Esophagus mucosa (tissue), 1 donor: ENCODE results near the gene USP47. TPM values are rescaled to one million over a fixed set of nuclear protein-coding genes. Genes with fewer than 3 reads are reported as not detected.

Experiments
- ATAC-seq: fragments of 200-7000 bp; cut with Tn5 transposase; one replicate; pipeline ENCODE4 v1.9.1; 2020
- total RNA-seq: library from RNA; stranded (reverse); gene quantifications from one replicate; pipeline ENCODE4 v1.2.4, GENCODE V29; 2023
- donor health status: DM: yes; HTN: yes; CAD: no.

USP47 gene
- total RNA-seq, 1 donor from 2014 or later, result 26.2 TPM

DNA sequence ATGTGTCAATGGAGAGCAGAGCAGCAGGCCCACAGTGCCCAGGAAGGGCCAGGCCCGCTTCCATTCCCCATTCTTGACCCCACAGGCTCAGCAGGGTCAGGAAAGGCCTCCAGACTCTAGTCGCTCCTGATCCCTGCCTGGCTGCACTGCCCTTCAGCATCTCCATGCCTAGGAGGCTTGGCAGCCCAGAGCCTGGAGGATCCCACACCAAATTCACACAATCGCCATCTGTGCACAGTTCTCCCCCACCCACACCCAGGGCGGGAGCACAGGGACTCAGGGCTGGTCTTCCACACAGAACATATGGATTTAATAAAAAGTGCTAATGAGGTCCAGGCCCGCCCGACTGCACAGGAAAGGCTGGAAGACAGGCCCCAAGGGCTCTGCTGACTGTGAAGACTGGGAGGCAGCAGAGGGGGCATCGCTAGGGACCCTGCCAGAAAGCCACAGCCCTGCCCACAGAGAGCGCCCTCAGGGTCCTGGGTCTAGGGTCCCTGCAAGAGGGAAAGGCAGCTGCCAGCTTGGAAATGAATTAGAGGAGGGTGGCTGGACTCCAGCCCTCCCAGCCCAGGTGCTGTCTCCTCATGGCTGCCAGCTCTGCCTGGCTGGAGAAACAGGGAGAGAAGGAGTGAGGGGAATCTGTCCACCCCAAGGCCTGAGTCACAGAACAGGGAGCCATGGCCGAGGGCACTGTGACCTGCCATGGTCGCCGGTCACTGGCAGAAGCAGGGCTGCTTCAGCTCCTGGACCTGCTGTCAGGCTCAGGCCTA is 126.9 kb downstream of the USP47 start:
- ATAC-seq, result no peak

DNA sequence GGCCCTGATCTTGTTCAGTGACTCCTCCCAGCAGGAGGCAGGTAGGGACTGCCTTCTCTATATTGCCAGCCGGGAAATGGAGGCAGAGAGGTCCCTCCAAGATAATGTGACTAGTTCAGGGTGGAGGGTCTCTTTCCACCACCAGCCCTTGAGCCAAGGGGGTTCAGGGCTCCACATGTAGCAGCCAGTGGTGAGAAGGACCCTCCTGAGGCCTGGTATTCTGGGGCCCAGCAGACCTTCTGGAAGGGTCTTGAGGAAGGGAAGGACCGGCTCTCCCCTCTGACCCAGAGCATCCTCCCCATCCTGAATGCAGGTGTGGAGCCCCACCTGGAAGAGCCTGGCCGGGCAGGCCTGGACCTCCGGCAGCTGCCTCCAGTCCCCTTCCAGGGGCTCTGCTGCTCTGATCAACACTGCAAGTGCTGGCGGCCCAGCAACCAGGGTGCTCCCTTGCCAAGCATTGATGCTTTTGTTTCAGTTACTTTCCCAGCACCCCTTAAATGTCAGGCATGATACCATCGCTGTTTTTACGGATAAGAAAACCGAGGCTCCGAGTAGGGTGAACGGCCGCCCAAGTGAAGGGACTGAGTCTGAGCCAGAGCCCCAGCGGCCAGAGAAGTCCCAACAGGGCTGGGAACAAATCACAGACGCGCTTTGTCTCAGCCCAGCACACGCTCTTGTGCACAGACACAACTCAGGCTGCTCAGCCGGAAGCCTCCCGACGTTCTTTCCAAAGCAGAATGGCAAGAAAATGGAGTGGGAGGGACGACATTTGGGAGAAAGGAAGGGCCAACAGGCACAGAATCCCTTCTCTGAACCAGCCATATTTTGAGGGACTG is 127.8 kb downstream of the USP47 start:
- no peak for ATAC-seq

DNA sequence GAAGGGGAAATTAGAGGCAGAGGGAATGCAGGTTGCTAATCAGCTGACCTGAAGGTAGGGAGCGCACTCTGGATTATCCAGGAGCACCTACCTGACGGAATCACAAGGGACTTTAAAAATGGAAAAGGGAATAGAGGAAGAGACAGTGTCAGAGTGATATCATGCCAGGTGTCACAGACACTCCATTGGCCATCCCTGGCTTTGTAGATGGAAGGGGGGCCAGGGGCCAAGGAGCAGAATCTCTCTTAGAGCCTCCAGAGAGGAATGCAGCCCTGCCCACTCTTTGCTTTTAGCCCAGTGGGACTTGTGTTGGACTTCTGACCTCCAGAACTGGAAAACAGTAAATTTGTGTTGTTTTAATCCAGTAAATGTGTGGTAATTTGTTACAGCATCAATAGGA is 128.8 kb downstream of the USP47 start:
- ATAC-seq, result no peak

DNA sequence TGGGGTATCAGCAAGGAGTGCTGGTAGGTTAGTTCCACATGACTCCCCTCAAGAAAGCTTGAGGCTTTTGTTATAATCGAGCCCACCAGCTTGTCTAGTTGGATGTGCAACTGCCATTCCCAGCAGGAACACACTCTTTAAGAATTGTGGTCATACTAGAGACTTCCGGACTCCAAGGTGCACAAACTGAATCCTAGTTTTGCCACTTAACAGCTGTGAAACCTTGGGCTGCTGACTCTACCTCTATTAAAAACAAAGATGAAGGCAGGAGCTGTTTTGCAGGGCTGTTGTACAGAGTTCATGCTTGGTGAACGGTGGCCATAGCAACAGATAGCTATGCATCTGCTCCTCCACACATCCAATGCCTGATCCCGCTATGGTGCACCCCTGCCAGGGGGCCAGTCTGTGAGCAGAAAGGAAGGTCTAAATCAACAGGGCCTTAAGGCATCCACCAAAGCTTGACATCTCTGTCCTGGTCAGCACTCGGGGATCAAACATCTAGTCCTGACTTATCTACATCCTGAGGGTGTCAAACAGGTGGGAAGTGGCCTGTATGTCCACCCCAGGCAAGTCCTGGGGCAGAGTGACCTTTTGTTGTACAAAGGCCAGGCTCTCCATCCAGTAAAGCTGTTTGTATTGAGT is 130.3 kb downstream of the USP47 start:
- ATAC-seq, result no peak

DNA sequence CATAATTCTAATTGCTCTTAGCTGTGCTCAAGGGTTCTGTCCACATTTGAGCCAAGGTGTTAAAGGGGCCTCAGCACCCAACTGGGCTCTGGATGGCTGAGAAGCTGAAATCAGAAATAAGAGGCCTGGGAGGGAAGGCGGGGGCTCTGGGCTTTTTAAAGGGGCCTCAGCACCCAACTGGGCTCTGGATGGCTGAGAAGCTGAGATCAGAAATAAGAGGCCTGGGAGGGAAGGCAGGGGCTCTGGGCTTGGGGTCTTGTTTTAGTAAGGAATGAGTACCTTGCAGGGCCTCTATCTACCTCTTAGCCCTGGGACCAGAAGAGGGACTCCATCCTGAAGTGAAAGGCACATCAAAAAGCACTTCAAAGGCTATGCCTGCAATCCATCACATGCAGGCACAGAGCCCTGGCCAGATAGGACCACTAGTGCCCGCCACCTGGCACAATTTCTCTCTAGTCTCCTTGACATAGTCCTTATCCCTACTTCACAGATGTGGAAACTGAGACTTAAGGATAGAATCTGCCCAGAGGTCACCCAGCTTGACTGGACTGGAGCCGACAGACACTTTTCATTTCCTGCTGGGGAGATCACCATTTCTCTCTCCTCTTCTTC is 131.1 kb downstream of the USP47 start:
- no peak for ATAC-seq

DNA sequence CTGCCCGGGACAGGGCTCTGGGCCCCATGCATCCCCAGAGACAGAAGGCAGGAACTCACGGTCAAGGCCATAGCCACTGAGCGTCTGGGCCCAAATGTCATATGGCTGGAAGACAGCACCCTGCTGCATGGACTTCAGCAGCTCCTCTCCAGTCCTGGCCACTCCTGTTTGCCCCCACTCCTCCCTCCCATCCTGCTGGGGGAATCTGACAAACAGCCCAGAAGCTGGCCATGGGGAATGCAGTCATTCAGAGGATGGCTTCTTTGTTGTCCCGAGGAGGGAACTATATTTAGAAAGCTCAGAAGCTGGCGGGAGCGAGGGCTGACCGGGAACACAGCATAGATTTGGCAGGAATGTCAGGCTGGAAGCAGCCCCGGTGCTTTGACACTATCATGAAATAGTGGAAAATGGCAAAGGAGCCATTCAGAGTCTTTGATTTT is 131.6 kb downstream of the USP47 start:
- no peak for ATAC-seq

DNA sequence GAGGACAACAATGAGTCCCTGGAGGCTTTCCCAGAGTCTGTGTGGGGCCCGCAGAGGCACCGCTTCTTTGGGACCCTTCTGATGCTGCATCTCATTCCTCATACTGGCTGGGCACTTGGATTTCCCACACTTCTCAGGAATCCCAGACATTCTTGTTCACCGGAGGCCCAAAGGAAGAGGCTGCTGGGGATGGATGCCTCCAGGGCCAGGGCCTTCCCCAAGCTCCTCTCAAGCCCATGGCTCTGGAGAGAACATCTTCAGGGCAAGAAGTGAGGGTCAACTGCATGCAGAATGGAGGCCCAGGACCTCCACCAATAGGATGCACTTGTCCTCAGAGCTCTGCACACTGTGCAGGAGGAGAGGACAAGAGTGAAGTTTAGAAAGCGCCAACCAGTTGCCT is 132.1 kb downstream of the USP47 start:
- no peak for ATAC-seq

DNA sequence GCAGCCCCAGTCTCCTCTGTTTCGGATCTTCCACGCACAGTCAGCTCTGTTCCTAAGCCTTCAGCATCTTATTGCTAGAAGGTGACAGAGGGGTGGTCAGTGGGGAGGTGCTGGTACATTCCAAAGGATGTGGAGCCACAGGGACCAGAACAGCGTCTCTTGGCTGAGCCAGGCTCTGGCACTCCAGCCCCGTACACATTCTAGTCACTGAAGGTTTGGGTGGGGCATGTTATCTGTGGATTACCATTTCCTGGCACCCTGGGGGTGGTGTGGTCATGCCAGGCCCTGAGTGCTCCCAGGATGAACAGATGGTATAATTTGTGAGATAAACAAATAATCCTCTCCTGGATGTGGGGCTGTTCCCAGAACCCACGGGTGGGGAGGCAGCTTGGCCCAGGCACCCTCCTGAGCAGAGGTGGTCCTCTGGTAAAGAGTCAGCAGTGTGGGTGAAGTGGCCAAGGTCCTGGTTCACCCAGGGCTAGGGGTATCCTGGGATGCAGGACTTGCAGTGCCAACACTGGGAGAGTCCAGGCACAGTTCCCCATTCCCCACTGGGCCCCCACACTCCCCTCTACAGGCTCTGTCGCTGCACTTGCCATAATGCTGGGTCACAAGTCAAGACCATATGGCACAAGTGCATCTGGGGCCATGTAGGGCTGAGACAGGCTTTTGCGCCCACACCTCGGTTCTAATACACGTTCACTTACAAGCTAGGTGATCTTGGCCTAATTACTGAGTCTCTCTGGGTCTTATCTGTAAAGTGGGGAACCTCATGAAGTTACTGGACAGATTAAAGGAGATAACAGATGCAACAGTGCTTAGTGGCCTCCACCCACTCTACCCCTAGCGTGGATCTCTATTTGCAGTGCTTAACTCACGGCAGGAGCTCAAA is 133.7 kb downstream of the USP47 start:
- no peak for ATAC-seq

DNA sequence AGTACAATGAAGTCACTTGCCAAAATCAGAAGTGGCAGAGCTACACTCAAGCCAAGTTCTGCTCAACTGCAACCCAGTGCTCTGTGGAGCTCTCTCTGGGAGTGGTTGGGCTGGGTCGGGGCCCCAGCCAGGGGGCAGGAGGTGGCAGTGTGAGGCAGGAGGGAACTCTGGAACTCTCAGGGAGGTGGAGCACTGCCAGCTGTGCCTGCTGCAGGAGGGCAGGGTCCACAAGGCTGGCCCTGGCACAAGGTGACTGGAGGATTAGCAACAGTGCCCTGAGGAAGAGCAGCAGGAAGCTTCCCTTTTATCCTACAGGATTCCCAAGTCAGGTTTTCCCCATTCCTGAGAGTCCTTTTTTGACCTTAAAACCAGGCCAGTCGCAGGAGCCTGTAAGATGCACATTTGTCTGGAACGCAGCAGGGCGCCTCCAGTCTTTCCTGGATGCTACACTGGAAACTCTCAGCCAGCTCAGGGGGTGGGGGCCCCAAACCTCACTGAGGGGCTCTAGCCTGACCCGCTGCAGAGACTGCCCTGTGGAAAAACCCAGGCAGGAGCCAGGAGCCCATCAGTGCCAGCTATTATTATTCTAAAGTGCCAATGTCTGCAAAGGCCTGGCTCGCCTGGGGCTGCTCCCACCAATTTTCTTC is 134.8 kb downstream of the USP47 start:
- ATAC-seq, result no peak

DNA sequence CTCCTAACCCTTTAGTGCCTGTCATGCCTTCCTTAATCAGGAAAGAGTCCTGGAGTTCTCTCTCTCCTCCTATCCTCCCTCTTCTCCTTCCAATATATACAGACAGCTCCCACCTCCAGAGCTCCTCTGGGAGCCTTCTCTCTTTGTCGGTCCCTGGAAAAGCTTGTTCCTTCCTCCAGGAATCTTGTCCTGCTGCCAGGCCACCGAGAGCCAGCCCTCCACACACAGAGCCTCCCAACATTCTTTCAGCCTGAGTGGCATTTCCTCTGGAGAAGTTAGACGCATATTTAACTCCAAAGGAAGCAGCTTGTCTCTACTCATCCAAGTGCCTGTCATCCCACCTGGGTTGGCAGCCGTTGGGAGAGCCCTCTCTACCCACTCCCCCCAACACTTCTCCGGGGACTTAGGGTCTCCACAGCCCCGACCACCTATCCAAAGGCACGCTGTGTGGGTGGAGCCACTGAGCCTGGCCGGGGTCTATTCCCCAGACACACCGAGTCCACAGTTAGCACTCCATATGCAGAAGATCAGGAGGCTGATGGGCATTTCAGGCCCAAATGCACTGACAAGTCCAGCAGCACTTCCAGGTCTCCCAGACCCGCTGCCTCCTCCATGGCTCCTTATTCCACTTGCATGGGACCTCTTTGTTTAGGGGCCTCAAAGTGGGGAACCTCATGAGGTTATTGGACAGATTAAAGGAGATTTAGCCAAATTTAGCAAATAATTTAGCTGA is 135.6 kb downstream of the USP47 start:
- ATAC-seq, result peak; percentile 12

DNA sequence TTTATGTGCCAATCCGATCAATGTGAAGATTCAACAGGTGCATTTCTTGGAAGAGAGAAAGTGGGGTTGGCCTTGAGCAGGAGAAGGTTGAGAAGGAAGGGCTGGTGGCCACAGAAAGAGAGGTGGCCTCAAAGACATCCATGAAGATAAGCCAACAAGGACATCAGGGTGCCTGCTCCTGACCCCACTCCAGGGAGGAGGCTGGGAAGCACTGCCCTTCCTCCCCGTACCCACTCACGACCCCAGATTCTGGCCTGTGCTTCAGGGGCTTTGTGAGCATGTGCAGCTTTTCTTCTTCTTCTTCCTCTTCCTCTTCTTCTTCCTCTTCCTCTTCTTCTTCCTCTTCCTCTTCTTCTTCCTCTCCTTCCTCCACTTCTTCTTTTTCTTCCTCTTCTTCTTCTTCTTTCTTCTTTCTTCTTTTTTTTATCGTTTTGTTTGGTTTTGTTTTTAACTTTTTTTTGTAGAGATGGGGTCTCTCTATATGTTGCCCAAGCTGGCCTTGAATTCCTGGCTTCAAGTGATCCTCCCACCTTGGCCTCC is 136.4 kb downstream of the USP47 start:
- ATAC-seq, result no peak

DNA sequence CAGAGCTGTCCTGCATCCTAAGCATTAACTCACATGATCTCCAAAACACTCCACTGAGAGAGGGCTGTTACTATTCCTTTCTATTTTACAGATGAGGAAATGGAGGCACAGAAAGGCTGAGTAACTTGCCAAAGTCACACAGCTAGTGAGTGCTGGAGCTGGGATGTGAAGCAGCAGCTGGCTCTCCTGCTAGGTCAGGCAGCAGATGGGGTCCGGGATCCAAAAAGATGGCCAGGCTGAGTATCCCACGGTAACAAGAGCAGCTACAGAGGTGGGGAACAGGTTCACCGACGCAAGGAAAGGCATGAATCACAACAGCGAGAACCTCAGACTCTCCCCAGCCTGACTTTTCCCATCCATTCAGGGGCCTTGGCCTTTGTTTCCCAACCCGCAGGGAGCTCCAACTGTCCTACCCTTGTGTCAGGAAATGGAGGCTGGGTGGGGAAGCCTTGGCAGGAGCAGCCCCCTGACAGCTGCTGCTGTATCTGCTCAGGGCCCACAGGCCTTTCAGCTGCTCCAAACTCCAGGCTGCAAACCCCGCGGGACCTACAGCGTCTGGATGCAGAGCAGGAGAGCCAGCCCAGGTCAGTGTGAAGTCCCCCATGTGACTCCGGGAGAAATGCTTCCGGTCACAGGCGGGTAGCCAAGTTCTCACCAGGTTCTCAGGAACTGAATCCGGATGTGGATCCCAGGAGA is 137.2 kb downstream of the USP47 start:
- no peak for ATAC-seq

DNA sequence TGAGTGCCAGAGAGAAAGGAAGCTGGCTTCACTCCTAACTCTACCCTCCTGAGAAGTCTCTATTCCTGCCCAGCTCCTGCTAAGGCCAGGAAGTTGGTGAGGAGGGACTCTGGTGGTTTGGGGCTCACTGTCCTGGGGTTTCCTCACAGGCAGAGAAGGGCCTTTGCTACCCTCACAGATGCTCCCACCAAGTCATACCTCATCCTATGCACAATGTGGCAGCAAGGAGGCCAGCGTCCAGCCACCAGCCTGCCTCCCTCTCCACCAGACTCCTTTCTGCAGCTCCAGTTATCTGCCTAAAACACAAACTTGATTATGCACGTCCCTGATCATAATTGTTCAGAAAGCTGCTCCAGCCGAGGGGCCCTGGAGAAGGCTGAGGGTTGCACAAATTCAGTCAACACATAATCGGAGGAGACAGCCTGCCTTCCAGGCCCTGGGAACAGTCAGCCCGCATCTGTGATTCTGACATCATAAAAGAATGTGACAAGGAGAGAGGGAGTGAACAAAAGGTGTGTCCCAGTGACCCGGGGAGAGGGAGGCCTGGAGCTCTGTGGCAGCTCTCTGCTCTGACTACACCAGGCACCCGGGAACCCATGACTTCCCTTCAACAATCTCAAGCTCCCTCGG is 137.8 kb downstream of the USP47 start:
- ATAC-seq, result no peak

DNA sequence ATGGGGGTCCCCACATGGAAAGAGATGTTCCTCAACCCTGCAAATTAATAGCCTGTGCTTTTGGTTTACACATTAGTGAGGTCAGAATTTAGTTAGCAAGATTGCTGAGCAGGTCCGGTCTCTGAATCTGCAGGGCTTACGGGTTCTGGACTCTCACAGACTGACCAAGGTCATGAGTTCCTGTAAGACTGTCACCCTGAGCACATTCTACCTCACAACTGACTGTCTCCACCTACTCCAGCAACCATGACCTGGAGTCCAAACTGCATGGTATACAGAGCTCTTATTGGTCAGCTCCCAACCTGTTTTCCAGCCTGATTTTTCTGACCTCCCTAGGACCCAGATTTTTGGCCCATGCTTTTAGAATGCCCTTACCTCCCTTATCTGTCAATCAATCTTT is 138.4 kb downstream of the USP47 start:
- no peak for ATAC-seq

DNA sequence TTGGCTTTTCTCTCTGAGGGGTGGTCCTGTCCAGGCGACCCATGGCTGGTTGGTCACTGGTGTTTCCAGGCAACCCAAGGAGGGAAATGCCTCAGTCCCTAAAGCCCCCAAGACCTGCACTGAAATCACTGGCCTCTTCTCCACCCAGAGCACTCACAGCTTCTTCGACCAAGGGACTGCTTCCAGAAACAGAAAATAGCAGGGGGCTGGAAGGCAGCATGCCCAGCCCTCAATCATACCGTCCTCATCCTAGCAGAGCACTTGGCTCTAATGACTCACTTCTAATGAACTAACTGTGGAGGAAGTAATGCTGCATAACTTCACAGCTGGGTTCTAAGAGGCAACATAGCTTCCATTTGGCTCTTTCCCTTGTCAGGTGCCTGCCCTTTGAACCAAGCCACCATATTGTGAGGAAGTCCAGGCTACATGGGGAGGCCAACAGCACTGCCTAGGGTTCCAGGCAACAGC is 139.1 kb downstream of the USP47 start:
- ATAC-seq, result no peak

DNA sequence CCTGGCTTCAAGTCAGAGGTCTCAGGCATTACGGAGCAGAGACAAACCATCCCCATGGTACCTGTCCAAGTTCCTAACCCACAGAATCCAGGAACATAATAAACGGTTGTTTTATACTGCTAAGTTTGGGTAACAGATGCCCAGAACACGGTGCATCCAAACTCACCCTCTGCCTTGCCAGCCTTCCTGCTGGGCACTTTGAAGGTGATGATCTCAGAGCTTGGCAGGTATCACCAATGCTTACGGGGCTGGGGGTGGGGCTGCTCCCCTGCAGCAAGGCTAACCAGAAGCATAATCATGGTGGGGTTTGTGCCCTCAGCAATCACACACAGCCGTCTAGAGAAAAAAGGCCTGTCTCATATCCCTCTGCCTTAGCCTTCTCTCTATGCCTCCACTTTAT is 139.6 kb downstream of the USP47 start:
- no peak for ATAC-seq

DNA sequence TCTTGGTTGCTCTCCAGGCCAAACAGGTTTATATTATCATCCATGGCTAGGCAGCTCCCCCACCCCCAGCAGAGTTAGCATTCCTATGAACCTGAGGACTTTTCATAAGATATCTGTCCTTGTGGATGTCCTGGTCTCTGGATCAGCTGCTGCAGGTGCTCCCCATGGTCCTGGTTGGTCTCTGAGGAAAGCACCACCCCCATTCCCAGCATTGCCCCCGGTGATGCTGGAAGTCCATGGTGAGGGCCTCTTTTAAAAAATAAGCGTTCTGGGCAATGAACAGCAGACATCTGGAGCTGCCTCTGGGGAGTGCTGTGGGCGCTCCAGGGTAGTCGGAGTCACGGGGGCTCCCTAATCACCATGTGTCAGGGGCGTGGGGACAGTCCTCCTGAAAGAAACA is 140.1 kb downstream of the USP47 start:
- no peak for ATAC-seq

DNA sequence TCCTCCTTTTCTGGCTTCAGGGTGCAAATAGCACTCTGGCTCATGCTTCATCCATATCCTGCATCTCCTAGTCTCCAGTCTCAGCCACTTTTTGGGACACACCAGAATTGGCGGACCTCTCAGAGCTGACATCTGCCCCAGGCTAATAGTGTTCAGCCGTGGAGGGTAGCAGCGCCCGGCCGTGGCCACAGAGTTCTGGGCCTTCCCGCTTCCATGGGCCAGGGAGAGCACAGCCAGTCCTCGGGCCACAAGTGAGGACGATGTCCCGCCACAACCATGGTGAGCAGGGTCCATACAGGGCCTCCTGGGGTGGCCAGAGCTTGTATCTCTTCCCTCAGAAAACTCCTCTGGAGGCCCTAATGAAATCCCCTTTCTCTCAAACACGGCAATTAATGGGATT is 140.7 kb downstream of the USP47 start:
- no peak for ATAC-seq

DNA sequence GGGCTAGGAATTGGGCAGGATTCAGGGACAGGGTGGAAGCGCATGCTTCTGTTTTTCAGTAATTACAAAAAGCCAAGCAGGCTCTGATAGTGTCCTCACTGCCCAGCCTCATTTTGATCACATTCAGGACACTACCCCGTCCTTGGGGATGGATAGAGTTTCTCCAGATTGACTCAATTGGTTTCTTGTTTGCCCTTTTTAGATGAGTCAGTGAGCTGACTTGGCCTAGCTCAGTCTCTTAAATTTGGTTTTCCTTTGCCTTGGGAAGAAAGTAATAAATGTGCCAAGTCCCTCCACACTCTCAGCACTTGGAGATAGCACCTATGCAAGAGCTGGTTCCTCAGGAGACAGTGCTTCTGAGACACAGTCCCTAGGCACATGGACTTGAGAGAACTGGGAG is 141.2 kb downstream of the USP47 start:
- ATAC-seq, result no peak
